ENCODE measurements around the gene ZNF516.

GRCh38 chr18:76349067-76349715, 145.9 kb downstream of the ZNF516 start:
- peak; percentile 93 for TF ChIP-seq CTCF (IDR thresholded peaks at IDR 0.05; ENCODE audit: poor library complexity)
- TF ChIP-seq EZH2 (IDR thresholded peaks at IDR 0.05; ENCODE audit: borderline replicate concordance), result no peak
- no peak for TF ChIP-seq EZH2phosphoT487 (IDR thresholded peaks at IDR 0.05; ENCODE audit: low read depth, severe bottlenecking, unreplicated experiment)

Data from hepatocyte (in vitro differentiated cells).